GOT3 (cell line): Measurements from ENCODE around the gene BSN.

ENCODE experiments used
- DNase-seq: peaks from one replicate; lab custom pipeline; 2025; ENCODE audit warnings: mixed read lengths; lab: John Stamatoyannopoulos, UW

BSN gene

DNA sequence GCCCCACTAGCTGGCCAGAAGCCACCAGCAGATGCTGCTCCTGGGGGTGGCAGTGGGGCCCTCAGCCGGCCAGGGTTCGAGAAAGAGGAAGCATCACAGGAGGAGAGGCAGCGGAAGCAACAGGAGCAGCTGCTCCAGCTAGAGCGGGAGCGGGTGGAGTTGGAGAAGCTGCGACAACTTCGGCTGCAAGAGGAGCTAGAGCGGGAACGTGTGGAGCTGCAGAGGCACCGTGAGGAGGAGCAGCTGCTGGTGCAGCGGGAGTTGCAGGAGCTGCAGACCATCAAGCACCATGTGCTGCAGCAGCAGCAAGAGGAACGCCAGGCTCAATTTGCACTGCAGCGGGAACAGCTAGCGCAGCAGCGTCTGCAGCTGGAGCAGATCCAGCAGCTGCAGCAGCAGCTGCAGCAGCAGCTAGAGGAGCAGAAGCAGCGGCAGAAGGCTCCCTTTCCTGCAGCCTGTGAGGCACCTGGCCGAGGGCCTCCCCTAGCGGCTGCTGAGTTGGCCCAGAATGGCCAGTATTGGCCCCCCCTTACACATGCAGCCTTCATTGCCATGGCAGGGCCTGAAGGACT lies 102.3 kb downstream of the BSN start:
- DNase-seq = no peak

DNA sequence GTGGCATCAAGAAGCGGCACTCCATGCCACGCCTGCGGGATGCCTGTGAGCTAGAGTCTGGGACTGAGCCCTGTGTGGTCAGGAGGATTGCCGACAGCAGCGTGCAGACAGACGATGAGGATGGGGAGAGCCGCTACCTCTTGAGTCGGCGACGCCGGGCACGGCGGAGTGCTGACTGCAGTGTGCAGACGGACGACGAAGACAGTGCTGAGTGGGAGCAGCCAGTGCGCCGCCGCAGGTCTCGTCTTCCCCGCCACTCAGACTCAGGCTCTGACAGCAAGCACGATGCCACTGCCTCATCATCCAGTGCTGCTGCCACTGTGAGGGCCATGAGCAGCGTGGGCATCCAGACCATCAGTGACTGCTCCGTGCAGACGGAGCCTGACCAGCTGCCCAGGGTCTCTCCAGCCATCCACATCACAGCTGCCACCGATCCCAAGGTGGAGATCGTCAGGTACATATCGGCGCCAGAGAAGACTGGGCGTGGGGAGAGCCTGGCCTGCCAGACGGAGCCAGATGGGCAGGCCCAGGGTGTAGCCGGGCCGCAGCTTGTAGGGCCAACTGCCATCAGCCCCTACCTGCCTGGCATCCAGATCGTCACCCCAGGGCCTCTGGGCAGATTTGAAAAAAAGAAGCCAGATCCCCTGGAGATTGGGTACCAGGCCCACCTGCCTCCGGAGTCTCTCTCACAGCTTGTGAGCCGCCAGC lies 103.1 kb downstream of the BSN start:
- no peak for DNase-seq

DNA sequence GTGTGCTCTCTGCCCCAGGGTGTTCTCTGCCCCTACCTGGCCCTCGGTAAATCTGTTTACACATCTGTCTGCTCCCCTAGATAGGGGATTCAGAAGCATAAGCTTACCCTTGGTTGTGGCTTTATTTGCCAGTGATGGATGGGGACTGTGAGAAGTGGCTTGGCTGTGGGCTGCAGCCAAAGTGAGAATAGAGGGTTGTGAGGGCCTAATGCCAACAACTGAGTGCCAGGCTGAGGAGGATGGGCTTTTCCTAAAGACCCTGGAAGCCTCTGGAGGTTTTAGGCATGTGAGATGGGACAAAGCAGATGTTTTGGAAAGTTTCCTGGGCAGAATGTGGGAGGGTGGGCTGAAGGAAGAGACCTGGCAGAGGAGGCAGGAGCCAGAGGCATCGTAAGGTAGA lies 104.4 kb downstream of the BSN start:
- DNase-seq = no peak

DNA sequence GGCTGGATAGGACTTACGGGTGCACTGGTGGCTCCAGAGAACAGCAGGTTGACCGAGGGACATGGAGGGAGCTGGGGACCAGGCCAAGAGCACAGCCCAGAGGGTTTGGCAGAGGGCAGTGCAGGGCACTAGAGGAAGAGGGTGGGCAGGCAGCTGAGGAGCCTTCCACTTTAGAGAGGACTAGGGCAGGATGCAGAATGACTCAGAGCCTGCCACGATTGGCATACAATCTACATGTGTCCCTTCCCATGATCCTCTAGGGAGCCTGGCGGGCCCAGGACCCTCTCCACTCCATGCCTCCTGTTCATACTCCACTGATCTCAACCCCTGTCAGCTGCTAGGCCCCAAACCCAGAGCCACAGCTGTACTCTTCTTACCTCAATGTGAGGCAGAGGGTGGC lies 105.5 kb downstream of the BSN start:
- DNase-seq = no peak

DNA sequence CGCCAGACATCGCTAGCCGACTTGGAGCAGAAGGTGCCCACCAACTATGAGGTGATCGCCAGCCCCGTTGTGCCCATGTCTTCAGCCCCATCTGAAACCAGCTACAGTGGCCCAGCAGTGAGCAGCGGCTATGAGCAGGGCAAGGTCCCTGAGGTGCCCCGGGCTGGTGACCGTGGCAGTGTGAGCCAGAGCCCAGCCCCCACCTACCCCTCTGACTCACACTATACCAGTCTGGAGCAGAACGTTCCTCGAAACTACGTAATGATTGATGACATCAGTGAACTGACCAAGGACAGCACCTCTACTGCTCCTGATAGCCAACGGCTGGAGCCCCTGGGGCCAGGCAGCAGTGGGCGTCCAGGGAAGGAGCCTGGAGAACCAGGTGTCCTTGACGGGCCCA lies 107.0 kb downstream of the BSN start:
- no peak for DNase-seq

DNA sequence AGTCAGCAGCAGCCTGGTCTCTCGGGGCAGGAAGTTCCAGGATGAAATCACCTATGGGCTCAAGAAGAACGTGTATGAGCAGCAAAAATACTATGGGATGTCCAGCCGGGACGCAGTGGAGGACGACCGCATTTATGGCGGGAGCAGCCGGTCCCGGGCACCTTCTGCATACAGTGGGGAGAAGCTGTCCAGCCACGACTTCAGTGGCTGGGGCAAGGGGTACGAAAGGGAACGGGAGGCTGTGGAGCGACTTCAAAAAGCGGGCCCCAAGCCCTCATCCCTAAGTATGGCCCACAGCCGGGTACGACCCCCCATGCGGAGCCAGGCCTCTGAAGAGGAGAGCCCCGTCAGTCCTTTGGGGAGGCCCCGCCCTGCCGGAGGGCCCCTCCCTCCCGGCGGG lies 107.7 kb downstream of the BSN start:
- DNase-seq = no peak

DNA sequence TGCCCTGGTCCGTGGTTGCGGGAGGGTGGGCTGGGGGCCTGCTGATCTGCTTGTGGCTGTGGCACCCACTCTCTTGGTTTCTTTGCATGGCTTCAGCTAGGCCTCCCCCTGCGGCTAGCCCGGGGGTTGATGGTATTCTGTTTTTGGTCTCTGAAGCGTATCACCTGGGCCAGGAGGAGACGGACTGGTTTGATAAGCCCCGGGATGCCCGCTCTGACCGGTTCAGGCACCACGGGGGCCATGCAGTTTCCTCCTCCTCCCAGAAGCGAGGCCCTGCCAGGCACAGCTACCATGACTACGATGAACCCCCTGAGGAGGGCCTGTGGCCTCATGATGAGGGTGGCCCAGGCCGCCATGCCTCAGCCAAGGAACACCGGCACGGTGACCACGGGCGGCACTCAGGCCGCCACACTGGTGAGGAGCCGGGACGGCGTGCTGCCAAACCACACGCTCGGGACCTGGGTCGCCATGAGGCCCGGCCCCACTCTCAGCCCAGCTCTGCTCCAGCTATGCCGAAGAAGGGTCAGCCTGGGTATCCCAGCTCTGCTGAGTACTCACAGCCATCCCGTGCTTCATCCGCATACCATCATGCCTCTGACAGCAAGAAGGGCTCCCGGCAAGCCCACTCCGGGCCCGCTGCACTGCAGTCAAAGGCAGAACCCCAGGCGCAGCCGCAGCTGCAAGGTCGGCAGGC lies 108.6 kb downstream of the BSN start:
- no peak for DNase-seq

DNA sequence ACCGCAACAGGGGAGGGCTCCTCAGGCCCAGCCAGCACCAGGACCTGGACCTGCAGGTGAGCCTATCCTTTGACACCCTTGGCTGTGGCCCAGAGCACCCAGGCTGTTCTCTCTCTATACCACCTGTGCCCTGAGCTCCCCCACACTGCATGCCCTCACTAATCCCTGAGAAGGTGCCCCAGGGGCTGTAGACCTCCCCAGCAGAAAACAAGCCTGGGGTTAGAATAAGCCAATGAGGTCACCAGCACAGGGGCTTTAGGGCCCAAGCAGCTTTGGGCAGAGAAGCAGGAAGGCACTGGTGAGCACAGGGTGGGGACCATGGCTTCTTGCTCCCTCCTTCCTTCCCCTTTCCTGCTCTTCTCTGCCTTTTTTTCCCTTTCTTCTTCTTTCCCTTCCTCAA lies 109.6 kb downstream of the BSN start:
- no peak for DNase-seq

DNA sequence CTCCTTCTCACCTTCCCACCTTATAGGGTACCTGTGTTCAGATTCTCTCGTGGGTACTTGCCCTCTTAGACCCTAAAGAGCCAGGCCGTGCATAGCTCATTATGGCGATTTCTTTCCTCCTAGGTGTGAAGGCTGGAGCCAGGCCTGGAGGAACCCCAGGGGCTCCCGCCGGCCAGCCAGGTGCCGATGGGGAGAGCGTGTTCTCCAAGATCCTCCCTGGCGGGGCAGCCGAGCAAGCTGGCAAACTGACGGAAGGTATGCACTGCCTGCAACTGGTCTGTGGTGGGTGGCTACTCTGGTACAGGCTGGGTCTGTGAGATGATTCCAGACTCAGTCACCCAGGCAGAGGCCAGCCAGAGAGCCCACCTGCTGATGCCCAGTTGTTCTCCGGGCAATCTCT lies 110.0 kb downstream of the BSN start:
- DNase-seq = no peak

DNA sequence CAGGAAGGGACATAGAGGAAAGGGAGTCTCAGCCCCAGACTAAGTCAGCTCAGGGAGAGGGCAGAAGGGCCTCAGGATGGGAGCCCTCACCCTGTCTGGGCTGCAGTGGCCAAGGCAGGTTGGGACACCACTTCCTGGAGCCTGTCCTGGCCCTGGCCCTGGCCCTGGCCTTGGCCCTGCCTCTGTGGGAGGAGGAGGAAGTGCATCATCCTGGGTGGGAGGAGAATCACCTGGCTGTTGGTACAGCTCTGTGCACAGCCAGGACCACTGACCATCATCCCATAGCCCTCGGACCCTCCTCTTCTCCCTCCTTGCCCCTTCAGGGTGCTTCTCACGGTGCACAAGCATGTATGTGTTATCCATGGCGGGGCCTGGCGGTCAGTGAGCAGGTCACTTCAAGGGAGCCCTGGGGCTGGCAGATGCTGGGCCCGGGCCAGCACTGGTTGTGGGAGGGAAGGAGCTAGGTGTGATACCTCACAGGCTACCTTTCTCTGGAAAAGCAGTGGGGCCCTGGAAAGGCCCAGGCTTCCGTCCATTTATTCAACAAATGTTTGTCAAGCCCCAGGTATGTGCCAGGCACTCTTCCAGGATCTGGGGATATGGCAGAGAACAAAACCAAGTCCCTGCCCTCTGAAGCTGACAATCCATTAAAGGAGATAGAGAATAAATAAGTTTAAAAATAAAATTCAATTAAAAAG lies 111.7 kb downstream of the BSN start:
- no peak for DNase-seq

DNA sequence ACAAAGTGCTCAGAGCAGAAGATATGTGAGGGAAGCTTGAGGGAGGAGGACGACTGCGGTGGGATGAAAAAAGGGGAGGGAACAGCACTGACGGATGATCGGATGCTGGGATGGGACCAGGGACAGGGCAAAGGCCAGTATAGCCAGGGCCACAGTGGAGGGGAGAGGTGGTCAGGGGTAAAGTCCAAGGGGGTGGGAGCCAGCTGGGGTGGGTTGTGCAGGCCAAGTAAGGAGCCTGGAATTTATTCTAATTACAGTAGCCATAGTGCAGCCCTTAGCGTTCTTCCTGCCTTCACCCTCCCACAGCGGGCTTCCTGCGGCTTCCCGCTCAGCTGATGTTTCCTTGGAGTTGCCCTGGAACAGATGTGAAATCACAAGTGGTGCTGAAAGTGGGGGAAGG lies 112.3 kb downstream of the BSN start:
- DNase-seq = no peak

DNA sequence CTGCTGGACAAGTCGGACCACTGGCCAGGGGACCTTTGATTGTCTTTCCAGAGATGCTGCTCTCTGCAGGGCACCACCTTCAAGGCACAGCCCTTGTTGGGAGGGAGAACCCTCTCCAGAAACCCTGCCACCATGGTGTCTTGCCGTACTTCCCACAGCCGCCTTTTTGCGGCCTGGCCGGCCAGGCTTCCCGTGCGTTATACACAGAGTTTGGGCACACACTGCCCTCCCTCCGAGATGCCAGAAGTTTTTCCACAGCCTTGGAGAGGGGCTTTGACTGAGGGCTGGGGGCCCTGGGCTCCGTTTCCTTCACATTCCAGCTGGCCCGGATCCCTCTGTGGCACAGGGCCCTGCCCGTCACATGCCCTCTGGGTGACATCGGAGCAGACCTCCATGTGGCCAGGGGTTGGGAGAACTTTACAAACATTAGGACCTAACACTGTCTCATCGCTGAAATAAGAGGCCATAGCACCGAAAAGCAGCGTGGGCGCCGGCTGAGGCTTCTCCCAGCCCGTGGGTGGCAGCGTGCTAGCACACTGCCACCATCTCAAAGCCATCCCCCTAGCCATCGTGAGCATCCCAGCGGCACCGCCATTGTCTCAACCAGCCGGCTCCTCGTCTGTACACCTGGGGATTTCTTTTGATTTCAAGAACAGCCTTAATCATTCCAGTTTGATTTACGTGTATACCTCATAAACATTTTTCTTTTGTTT lies 113.6 kb downstream of the BSN start:
- DNase-seq = no peak

DNA sequence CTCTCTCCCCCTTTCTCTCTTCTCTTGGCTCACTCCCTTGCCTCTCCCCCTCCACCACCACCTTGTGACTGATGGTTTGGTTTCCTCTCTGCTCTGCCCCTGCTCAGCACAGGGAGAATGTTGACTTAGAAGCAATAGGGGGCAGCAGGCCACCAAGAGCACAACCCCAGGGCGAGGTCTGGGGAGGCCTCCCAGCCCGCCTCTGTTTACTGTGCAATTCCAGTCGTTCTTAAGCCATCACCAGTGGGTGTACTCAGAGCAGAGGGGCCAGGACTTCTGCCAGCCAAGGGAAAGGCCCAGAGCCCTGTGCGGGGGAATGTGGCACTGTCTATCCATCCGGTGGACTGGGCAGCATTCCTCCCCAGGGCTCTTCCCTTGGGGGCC lies 114.1 kb downstream of the BSN start:
- DNase-seq = no peak

DNA sequence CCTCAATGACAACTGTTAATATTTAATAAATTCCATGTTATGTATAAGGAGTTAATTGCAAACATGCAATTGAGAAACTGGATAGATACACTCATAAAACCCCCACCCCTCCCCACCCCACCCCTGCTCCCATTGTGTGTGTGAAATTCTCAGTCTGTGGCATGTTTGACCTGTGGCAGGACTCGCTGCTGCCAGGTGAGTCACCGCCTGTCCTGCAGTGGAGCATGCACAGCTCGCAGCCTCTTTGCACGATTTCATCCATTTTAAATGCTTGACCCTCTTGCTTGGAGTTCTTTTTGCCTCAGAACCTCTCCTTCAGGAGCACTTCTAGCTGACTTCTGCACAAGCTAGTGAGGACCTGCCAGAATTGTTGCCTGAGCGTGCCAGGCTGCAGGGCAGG lies 114.6 kb downstream of the BSN start:
- no peak for DNase-seq

DNA sequence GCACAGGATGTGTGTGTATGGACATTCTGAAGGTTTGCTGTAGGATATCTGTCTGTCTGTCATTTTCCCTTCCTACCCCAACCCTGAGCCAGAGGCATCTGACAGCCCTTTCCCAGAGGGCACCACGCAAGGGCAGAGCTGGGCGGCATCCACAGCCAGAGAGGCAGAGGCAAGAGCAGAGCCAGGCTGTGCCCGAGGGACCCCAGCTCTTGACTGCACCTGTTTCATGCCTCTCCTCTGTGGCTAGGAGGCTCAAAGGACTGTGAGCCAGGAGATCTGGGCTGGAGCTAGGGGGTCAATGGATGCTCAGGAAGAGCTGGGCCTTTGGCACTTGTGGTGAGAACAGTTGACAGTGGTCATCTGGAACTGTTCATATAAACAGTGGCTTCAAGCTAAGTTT lies 115.1 kb downstream of the BSN start:
- DNase-seq = no peak

DNA sequence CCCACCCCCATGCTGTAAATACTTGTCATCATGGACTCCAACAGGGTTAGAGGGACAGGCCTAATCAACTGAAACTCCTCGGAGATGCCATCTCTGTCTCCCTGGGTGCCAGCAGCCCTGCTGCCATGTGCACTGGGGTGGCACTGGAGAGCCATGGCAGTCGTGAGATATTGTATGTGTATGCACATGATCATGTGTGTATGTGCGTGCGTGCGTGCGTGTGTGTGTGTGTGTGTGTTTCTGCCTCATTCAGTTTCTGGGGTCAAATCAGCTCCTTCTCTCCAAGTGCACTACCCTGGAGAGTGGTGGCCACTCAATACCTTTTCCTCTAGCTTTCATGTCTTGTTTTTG lies 116.6 kb downstream of the BSN start:
- DNase-seq = no peak

DNA sequence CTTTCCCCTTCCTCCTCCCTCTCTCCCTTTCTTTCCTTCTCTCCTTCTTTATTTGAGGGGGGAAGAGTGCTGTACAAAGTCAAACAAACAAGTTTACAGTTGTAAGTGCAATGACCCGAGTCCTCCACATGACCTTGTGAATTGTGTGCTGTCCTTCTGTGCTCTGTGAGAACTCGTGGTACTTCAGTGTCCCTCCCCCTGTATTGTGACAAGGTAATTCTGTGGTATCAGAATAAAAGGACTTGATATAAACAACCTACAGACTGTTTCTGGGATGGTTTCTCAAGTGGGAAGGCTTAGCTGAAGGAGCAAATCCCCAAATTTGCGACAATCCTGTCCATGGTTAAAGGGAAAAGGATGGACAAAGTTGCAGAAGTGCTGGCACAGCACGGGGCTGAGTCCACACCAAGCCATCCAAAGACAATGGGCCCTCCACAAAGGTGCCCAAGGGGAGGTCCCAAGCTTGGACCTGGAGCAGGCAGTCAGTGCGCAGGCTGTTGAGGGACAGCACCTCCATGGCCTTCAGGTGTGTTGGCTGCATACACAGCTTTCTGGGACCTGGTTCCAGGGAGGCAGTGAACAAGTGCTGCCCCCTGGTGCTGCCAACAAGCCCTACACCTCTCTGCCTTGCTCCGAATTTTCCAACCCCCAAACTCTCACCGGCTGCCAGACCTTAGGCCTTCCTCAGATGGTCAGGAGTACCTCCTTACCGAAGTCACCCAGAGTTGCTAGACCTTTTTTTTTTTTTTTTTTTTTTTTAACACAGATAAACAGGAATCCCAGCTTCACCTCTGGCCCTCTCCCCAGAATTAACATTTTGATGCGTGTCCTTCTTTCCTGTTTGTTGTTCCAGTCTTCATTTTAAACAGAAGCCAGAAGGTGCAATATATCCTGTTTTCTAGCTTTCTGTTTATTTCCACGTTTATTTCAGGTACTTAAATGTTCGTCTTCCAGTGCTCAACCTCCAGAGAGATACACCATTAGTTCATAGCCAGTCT lies 117.3 kb downstream of the BSN start:
- no peak for DNase-seq

DNA sequence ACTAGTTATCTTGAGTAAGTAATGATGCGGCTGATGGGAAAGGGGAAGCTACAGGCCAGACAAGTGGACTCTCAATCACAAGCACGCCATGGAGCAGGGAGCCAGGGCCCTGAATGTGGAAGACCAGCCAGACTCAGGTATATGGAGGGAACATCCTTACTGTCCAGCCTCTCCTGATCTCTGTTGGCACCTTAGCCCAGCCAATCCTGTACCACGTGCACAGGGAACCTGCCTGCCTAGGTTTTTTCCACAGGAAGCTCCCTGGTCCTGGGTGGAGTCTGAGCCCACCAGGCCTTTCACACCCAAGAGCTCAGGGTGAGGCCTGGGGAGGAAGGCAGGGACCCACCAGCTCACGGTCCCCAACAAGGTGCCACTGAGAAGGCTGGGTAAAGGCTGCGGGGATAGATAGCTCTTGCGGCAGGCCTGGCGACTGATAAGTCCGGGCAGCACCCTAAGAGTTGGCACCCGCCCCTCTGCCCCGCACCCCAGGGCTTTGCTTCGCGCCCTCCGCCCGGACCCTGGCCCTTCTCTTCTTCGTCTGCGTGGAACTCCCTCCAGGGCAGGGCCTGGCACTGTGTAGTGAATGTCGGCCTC lies 118.9 kb downstream of the BSN start:
- no peak for DNase-seq

DNA sequence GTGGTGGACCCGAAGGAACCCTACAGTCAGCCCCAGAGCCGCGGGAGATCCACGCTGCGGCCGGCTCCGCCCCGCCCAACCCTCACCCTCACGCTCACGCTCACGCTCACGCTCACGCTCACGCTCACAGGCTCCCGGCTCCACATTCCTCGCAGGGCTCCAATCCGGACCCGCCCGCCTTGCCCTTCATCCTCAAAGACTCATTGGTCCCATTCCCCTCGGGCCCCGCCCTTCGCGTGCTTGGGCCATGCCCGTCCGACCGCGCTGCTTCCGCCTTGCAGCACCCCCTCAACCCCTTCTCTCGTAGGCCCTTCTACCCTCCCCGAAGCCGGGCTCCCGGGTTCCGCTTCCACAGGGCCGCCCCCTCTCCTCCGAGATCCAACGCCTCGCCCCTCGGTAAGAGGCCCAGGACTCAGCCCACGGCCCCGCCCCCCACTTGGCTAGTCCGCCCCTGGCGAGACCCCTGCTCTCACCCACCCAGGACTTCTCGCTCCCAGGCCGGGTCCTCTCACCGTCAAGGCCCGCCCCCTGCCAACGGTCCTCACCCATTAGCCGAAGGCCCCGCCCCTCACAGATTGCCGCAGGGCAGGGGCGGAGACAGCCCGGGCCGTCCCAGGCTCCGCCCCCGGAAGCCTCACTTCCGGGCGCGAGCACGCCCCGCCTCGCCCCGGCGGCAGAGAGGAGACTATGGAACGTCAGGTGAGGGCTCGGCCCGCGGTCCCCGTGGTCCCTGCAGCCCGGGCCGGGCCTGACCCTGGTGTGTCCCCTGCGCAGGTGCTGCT lies 119.6 kb downstream of the BSN start, which contains the start of gene APEH:
Gene APEH (plus strand): TSS at position 637 of the 782 bp plus-strand sequence. CDS start 51 bp downstream, at position 688.
- no peak for DNase-seq

DNA sequence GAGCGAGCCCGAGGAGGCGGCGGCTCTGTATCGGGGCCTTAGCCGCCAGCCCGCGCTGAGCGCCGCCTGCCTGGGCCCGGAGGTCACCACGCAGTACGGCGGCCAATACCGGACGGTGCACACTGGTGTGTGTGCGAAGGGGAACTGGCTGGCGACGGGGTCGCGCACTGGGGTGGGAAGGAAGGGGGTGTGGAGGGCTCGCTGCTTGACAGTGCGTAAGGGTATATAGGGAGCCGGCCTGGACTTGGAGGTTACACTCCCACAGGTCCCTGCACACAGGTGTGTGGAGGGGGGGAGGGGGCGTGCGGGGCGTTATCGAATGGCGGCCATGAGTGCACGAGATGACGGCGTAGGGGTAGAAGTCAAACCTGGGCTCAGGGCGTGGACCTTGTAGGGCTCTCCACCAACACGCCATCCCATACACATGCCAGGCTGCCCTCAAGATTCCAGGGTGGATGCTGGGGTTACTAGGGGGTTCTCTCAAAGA lies 120.3 kb downstream of the BSN start:
- DNase-seq = no peak
